Body of pancreas (tissue), 4 donors: ENCODE results near the gene STARD3. TPM values are rescaled to one million over a fixed set of nuclear protein-coding genes. Genes with fewer than 3 reads are reported as not detected.

Source experiments
- ATAC-seq: fragments of 150-250 bp; one replicate; pipeline ENCODE4 v1.9.1; 2016
- DNase-seq, 4 donors: peaks; one replicate each; pipeline ENCODE4 v3.0.0-alpha.2; 2019
- H3K27ac ChIP-seq, 4 donors: fragments of 200-600 bp; sonication (generic); 1 replicate in 3 of 4; 2 replicates in 1 of 4; pipeline versions ENCODE4 v1.5.1 to v1.6.1; 2016 to 2019; ENCODE audit warnings: mild to moderate bottlenecking in 1 of 4, mixed read lengths in 1 of 4, moderate library complexity in 1 of 4
- H3K27me3 ChIP-seq, 2 donors: fragments of 200-600 bp; sonication (generic); one replicate each; pipeline ENCODE4 v1.6.0; 2016; ENCODE audit warnings: mild to moderate bottlenecking in 1 of 2
- H3K36me3 ChIP-seq, 2 donors: fragments of 200-600 bp; sonication (generic); replicated peaks in 1 of 2; 2 replicates each; pipeline ENCODE4 v1.5.1; 2016; ENCODE audit warnings: low read depth in 2 of 2; ENCODE audit not compliant: insufficient read depth in 1 of 2
- H3K4me1 ChIP-seq: fragments of 200-600 bp; sonication (generic); one replicate; pipeline ENCODE4 v1.6.0; 2016
- H3K4me3 ChIP-seq, 2 donors: fragments of 200-600 bp; sonication (generic); 1 replicate in 1 of 2; 2 replicates in 1 of 2; pipeline ENCODE4 v1.5.1; 2016 to 2019
- H3K9me3 ChIP-seq, 3 donors: fragments of 200-600 bp; sonication (generic); 1 replicate in 2 of 3; 2 replicates in 1 of 3; pipeline ENCODE4 v1.5.1; 2016
- POLR2A ChIP-seq, 3 donors: fragments of 450-650 bp; IDR thresholded peaks; one replicate each; pipeline ENCODE4 v1.6.1; 2016; ENCODE audit warnings: antibody characterized with exemption in 3 of 3, mild to moderate bottlenecking in 2 of 3
- WGBS, 2 donors: methylation state at CpG; one replicate each; pipeline ENCODE4 v1.1.5; 2017; 5-methylcytosine and 5-hydroxymethylcytosine counted together
- intact Hi-C: fragments of 100-400 bp; cut with DNase I; formaldehyde crosslinking; loops from one replicate; pipeline ENCODE4 v1.15.1; 2023
- total RNA-seq, 2 donors: library from RNA; depleted of rRNA; stranded (reverse); fragments of >200 nt; gene quantifications; one replicate each; pipeline ENCODE4 v1.1.0, GENCODE V29; 2016
- TF ChIP-seq, protein P1 (sequence below), 7 experiments: fragments of 450-650 bp in 4 of 7; fragments of 200-600 bp in 3 of 7; sonication (generic) in 3 of 7; IDR thresholded peaks; one replicate each; pipeline ENCODE4 v1.5.1; 2016 to 2019; ENCODE audit warnings: antibody characterized with exemption in 7 of 7

Gene STARD3
- total RNA-seq, 2 donors from 2014 or later = 30.1 to 63.9 TPM

DNA sequence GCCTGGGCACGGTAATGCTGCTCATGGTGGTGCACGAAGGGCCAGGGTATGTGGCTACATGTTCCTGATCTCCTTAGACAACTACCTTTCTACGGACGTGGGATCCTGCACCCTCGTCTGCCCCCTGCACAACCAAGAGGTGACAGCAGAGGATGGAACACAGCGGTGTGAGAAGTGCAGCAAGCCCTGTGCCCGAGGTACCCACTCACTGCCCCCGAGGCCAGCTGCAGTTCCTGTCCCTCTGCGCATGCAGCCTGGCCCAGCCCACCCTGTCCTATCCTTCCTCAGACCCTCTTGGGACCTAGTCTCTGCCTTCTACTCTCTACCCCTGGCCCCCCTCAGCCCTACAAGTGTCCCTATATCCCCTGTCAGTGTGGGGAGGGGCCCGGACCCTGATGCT is 74.9 kb downstream of the STARD3 start:
- Histone ChIP-seq H3K4me3 (no peak overlapping the region), H3K9me3 (no peaks in the 10 kb centered on the region), H3K27ac (no peak overlapping the region), H3K4me1 (peaks cover 28% of the 10 kb centered on the region), H3K36me3 (peaks cover 0 to 11% of the 10 kb centered on the region in 2 donors), H3K27me3 (no peaks in the 10 kb centered on the region)
- whole genome bisulfite sequencing, 2 donors = 86 to 89% methylated on average over 10 of the region's 10 CpGs
- DNase-seq (no peak), ATAC-seq (no peak)
- TF ChIP-seq, protein P1, sequence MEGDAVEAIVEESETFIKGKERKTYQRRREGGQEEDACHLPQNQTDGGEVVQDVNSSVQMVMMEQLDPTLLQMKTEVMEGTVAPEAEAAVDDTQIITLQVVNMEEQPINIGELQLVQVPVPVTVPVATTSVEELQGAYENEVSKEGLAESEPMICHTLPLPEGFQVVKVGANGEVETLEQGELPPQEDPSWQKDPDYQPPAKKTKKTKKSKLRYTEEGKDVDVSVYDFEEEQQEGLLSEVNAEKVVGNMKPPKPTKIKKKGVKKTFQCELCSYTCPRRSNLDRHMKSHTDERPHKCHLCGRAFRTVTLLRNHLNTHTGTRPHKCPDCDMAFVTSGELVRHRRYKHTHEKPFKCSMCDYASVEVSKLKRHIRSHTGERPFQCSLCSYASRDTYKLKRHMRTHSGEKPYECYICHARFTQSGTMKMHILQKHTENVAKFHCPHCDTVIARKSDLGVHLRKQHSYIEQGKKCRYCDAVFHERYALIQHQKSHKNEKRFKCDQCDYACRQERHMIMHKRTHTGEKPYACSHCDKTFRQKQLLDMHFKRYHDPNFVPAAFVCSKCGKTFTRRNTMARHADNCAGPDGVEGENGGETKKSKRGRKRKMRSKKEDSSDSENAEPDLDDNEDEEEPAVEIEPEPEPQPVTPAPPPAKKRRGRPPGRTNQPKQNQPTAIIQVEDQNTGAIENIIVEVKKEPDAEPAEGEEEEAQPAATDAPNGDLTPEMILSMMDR (IDR thresholded peaks at IDR 0.05) = no peak
- TF ChIP-seq POLR2A (IDR thresholded peaks at IDR 0.05) = no peak
- intact Hi-C loops = no loop called here

Other genes with a start within 250 kb of the STARD3 start
- gene FBXL20, start 235.5 kb upstream of the STARD3 start, total RNA-seq = 10 to 100 TPM in 1 of 2 donors, 1 to 10 TPM in 1; 6.7 to 11.9 TPM
- gene MED1, start 185.9 kb upstream of the STARD3 start, total RNA-seq = 1 to 10 TPM; 9.2 to 9.3 TPM
- 10 to 100 TPM; 17.4 to 25.1 TPM for gene CDK12, start 175.7 kb upstream of the STARD3 start, total RNA-seq
- gene NEUROD2, start 29.2 kb upstream of the STARD3 start, total RNA-seq = not detected
- gene PPP1R1B, start 10.2 kb upstream of the STARD3 start, total RNA-seq = 10 to 100 TPM; 38.4 to 75.8 TPM
- gene TCAP, start 28.2 kb downstream of the STARD3 start, total RNA-seq = under 1 TPM in 1 of 2 donors, not detected in 1; 0.26 TPM
- 1 to 10 TPM; 1.3 to 2.6 TPM for gene PNMT, start 31.3 kb downstream of the STARD3 start, total RNA-seq
- 10 to 100 TPM; 13.8 to 33.2 TPM for gene PGAP3, start 50.9 kb downstream of the STARD3 start, total RNA-seq
- 10 to 100 TPM; 52.4 to 65.3 TPM for gene ERBB2, start 62.9 kb downstream of the STARD3 start, total RNA-seq
- 10 to 100 TPM; 79.1 to 98.2 TPM for gene MIEN1, start 93.4 kb downstream of the STARD3 start, total RNA-seq
- gene GRB7, start 100.8 kb downstream of the STARD3 start, total RNA-seq = 10 to 100 TPM; 25.4 to 39.9 TPM
- under 1 TPM; 0.78 to 0.99 TPM for gene IKZF3, start 227.2 kb downstream of the STARD3 start, total RNA-seq
- not detected for gene ZPBP2, start 231.1 kb downstream of the STARD3 start, total RNA-seq